Left hindlimb (tissue), 1 donor: ENCODE data around the gene MATN3.
A peak's percentile ranks its signal among the peaks of the same experiment; 100 is the strongest.

ENCODE experiments used
- DNase-seq: peaks from one replicate; pipeline ENCODE4 v3.0.0-alpha.2; 2018

Gene MATN3

DNA sequence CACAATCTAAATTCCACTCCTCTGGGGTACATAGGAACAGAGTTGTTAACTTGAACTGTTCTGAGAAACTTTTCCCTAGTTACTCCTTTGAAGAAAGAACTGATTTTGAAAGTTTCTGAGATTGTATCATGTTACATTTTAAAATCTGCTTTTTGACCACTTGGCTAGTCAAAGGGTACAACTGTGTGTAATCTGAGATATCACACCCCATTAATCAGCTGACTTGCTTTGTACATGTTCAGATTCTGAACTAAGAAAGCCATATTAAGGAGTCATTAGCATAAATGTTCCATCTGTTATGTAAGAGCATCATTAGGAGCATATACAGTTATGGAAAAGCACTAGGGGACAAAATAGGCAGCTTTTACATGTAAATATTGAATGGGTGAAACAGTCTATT lies 18.7 kb downstream of the MATN3 start:
- no peak for DNase-seq

DNA sequence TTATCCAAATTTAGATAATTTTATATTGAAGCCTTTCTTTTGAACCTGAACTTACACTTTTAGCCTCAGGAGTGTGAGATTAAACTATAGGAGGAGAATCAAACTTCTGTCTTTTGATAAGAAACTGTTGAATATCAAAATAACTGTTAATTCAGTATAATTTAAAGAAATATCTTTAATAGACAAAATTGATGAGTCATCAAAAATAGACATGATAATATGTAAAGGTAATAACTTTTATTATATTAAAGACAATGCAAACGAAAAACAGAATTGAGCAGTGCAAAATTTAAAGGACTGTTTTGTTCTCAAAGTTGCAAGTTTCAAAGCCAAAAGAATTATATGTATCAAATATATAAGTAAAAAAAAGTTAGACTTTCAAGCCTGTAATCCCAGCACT lies 20.6 kb downstream of the MATN3 start:
- no peak for DNase-seq

DNA sequence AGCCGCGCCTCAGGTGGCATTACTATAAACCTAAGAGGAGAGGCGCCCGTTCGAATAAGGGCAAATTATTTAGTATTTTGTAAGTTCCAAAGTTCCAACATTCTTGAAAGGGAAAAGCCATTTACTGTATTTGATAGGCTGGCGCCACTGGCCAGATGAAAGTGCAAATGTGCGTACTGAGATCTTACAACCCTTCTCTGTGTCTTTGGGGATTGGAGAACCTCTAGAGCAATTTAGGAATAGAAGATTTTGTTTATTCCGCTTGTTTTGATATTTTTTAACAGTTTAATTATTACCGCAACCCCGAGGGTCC lies 22.1 kb downstream of the MATN3 start:
- DNase-seq: no peak

DNA sequence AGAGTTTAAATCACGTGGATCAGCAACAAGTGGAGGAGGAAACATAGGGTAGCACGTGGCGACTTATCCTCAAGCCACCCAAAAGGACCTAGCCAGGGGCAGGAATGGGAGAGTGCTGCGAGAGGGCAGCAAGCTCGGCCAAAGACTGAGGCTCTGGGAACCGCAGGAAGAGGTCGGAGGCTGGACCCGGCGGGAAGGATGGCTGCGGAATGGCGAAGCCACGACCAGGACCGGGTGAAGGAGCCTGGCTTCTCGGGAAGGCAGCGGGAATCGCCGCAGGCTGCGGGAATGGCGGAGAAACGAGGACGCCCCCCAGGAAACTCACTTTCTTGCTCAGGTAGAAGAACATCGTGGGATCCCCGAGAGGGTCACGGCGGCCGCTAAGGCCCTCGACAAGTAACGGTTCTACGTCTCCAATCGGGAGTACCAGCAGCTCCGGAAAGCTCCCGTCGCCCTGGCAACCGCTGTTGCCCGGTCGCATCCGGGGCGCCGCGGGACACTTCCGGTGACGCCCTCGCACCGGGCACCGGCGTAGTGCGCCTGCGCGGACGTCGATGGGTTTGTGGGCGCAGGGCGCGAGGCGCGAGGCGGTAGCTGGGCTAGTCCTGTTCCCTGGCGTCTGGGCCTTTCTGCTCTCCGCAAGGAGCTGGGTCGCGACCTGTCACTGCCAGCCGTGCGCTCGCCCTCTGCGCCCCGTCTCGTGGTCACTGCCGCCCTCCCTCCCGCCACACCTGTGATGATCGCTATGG lies 22.6 kb downstream of the MATN3 start, which contains the start of gene WDR35:
TSS of gene WDR35 (minus strand) at position 439 of the 749 bp plus-strand sequence. CDS start at position 349, 90 bp downstream.
- DNase-seq: peak; percentile 91

DNA sequence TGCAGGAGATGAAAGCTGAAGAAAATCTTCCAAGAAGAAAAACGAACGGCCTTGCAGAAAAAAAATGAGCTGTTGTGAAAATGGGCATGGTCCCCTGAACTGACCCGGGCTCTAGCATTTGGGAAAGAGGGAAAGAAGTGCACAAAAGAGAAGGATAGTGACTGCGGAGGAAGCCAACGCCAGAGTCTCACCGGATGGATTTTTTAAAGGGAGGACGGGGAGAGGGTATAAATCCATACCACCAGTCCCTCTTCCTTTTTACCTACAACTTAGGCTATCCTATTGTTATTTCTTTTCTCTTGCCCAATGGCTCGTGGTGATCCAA lies 23.2 kb downstream of the MATN3 start:
- no peak for DNase-seq

DNA sequence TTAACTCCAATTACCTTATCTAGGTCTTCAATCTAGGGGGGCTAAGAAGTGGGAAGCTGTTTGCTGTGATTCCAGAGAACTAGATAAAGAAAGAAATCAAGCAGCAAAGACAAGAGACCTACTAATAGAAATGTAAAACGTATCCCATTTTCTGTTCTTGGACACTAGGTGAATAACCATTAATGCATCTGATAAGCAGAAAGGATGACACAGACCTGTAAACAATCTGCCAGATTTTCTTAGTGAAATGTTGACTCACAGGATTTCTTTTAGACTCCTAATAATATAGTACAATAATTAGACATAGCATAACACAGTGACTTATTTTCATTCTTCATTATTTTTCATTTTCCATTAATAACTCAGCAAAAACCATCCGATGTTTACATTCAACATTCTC lies 23.9 kb downstream of the MATN3 start:
- no peak for DNase-seq

DNA sequence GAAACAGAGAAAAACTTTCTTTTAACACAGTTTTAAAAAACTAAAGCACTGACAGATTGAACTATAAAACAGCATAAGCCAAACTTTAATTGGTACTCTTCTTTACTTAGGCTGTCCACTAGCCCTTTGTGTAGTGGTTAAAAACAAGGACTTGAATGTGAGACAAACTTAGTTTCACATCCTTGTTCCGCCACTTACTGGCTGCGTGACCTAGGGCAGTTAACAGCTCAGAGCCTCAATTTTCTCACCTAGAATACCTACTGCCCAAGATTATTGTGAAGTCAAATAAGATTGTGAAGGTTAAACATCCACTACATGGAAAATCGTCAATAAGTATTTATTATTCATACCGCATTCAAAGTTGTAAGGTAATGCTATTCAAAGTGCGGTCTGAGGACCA lies 24.5 kb downstream of the MATN3 start:
- no peak for DNase-seq

DNA sequence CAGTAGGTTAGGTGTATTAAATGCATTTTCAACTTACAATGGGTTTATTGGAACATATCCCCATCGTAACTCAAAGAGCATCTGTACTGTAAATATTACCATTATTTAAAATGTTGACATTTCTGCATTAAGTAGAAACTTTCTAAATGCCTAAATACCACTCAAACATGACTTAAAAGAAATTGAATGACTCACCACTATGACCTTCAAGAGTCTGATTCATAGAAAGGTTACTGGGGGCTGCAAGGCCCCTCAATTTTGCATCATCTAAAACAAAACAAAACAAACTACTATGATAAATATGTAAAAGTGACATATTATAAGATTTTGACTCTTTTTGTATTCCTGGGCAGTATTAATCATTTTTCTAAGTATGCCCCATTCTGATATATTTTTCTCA lies 30.2 kb downstream of the MATN3 start:
- no peak for DNase-seq

DNA sequence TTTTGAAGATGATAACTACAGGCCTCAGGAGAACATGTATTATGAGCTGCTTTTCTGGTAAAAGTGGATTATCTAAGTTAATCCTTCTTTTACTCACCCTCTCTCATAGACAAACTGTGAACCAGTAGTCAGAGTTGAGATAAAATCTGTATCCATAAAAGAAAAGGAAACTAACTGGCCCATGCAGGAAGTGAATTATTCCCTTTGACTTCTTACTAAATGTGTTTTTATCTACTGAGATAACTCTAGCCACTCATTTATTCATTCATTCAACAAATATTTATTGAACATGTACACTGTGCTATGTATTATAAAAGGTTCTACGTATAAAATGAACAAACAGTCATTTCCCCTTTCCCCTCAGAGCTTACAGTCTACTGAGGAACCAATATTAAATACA lies 32.5 kb downstream of the MATN3 start:
- DNase-seq: no peak

DNA sequence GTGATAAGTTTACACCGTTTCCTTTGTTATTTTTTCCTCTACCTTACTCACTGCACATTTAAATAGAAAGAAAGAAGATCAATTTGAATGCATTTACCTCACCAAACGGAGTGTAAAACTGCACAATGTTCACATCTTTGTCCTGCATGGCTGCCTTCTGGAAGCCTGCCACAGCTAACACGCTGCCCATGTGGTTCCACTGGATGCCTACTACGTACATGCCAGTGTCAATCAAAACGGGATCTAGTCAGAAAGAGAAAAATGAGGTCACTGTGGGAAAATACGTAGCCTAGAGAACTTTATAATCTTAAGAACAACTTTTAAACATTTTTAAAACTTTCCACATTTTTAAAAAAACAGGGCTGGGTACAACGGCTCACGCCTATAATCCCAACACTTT lies 39.0 kb downstream of the MATN3 start:
- no peak for DNase-seq

DNA sequence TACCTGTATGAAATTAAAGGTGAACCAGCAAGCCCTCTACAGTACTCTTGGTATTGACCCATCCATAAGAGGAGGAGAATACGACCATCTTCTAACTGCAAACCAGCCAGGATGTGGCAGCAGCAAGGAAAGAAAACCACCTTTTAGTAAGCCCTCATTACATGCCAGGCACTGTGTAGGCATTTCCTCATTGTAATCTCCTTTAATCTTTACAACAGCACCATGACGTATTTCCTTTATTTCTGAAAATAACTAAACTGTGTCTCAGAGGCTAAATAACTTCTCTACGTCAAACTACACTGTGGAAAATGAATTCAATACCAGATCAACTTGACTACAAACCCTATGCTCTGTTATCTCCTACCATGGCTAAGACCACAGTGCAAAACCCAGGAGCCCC lies 40.8 kb downstream of the MATN3 start:
- no peak for DNase-seq

DNA sequence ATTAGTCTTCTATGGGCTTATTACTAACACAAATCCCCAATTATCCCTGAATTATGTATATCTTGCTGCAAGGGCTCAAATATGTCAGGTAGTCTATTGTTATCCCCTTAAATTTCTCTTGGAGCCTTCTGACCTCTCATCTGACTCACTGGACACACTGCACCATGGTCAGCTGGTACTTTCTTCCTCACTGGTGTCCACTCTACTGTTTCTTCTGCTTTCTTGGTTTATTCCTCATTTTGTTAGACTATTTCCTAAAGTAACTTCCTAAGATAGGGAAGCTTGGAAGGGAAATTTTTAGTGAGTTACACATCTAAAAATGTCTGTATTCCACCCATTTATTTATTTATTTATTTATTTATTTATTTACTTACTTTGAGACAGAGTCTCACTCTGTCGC lies 49.1 kb downstream of the MATN3 start:
- no peak for DNase-seq

DNA sequence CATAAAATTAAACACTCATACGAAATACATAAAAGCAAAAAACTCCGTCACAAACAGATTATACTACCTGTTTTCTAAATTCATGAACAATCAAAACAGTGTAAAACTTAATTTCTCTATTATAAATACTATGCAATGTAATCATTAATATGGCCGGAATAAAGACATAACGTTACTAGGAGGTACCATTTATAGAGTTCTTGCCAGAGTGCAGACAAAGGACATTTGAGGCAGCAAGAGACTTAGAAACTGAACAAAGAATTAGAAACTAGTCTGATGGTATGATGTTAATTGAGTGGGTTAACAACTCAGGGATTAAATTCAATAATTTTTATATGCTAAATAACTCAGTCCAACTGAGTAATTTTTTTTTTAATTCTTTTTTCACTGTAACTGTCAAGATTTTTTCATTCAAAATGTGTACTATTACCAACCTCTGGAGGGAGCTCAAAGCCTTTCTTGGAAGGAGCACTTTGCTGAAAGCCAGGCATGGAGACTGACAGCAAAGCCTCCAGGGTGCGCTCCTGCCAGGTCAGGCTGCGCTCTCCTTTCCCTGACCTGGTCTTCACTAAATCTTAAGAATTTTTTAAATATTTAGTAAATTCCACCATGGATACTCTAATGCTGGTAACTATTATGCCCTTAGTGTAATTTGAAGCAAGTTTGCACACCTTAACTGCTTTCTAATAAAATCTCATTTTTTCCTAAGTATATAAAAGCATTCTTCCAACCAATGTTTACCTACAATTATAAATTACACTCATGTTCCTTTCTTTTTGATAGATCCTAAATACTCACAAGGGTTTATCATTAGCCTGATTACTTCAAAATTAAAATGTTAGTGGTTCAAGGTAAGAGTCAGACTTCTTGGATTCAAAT lies 56.7 kb downstream of the MATN3 start:
- no peak for DNase-seq

DNA sequence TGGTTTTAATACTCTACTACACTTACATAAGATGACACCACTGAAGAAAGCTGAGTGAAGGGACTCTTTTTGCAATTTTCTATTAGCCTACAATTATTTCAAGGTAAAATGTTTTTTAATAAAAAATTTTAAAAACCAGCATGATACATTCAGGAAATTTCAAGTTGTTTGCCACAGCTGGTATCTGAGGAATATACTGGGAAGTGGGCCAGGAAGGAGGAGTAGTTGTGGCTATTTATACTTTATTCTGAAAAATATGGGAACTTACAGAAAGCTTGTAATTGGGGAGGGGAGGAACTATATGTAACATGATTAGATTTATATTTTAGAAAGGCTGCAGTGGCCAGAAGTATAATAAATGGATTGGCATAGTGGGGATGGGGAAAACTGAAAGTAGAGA lies 63.4 kb downstream of the MATN3 start:
- DNase-seq: no peak

DNA sequence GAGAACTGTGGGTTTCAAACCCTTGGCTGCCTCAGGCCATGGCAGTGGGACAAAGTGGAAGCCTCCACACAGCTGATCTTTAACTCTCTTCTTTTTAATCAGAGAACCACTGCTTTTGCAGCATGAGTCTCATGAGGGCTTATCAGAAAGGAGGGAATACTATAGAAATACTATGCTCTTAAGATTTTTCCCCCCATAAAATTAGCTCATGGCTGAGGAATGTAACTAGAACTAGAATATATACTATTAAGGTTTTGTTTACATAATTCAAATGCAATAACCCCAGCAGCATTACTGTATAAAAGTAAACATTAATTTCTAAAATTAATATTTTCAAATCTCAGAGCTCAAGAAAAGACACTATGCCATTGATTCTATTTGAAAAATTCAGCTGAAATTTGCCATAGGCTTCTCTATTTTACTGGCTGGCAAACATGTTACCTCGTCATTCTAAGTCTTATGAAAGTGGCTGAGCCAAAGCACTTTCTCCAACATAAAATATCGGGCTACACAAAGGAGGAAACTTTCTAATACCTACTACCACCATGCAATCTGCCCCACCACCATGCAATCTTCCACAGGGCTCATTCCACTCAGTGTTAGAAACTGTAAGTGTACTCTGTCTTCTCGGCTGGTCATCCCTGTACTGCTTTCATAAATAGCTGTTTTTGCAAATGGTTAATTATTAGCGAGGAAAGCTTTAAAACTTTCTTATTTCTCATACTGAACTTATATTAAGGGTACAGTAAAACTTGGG lies 65.1 kb downstream of the MATN3 start:
- no peak for DNase-seq

DNA sequence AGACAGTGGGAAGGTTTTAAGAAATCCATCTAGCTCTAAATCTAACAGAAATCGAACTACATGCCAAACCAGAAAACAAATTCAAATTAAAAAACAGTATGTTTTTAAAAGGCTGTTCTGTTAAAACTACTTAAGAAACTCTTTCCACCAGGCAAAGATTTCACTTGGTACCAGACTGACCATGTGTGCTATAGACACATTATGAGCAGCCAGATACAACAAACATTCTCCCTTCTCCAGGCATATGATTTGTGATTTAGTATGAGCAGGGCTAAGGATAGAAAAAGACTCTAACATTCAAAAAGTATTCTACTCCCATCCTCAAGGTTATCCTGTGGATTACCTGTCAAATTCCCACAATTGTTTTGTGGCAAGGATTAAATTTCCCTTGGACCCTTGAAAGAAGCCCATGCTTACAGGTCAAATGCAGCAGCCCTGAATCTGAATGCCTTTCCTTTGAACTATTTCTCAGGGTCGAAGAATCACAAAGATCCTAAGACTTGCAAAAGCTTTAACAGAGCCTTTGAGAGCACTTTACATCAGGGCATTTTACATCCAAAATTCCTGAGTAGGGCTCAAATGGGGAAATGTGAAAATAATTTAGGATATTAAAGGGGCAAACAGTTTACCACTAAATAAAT lies 68.1 kb downstream of the MATN3 start:
- DNase-seq: no peak

DNA sequence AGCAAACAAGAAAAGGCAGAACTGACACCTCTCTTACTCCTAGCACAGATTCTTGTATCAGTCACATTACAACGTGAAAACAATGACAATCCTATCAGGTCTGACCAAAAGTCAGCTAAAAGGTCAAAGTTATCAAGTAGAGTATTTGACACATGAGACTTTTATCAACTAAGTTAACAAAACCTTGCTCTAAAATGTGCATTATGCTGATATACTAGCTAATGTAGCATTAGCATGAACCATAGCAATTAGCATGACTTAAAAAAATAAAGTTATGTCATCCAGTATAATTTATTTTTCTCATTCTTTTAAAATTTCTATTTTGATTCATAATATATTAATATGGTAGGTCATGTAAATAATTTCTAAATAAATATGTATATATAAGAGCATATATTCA lies 69.3 kb downstream of the MATN3 start:
- DNase-seq: no peak

DNA sequence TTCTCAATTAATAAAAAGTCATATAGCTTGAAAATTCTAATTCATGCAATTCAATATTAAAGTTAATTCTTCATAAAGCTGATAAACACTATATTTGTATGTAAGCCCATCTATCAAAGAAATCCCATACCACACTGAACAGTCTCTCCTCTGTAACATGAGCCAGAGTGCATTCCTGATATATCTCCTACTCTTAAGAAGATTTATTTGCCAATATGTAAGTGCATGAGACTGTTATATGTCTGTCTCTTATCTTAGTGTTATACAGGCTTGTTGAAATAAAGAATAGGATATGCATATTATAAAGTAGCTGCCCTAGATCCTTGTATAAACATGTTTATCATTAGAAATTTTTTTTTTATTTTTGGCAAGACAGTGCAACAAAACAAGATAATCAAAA lies 70.3 kb downstream of the MATN3 start:
- no peak for DNase-seq
